HCT116 (cell line): ENCODE measurements around the gene FAM32A. TPM values are rescaled to one million over a fixed set of nuclear protein-coding genes. Genes with fewer than 3 reads are reported as not detected.

Experiments used
- ATAC-seq: fragments of 200-7000 bp; cut with Tn5 transposase; 2 replicates; pipeline ENCODE4 v1.9.1; 2020; ENCODE audit warnings: mild to moderate bottlenecking, moderate library complexity
- BruUV-seq: library from RNA; stranded (reverse); fragments of 400-500 nt; replicated peaks from 2 replicates; lab custom pipeline; 2021; lab: Mats Ljungman, UMichigan
- CTCF ChIA-PET: fragments of 300-600 bp; sonication (Branson Sonifier 250); formaldehyde crosslinking; loops from one replicate; lab custom pipeline; 2021; ENCODE audit warnings: antibody characterized with exemption; lab: Charles Lee
- POLR2A ChIA-PET: fragments of 300-600, 350-600 bp; sonication (Branson Sonifier 250); formaldehyde crosslinking; loops from one replicate; lab custom pipeline; 2021; ENCODE audit warnings: antibody characterized with exemption; lab: Charles Lee
- RAD21 ChIA-PET, 2 experiments: fragments of 300-600 bp; sonication (Branson Sonifier 250); formaldehyde crosslinking; loops; one replicate each; lab custom pipeline; 2023; ENCODE audit warnings: low total read pairs in 2 of 2; ENCODE audit not compliant: uncharacterized antibody in 2 of 2, unreplicated experiment in 2 of 2, low non-redundant PET in 1 of 2; lab: Charles Lee
- DNase-seq: peaks from one replicate; pipeline ENCODE4 v3.0.0-alpha.2; 2010; ENCODE audit warnings: low read depth, low spot score
- H2AFZ ChIP-seq: fragments of 200-600 bp; shearing (Covaris generic), sonication (generic); 2 replicates; pipeline ENCODE4 v1.6.1; 2017; ENCODE audit warnings: low read depth, mixed run types, mixed read lengths, antibody characterized with exemption, low read length; ENCODE audit not compliant: poor library complexity, severe bottlenecking
- H3K27ac ChIP-seq: 2 replicates; pipeline ENCODE4 v1.5.1; 2012; ENCODE audit warnings: low read depth, low read length
- H3K27me3 ChIP-seq: fragments of 200-600 bp; sonication (generic); 2 replicates; pipeline ENCODE4 v1.6.1; 2016; ENCODE audit warnings: mixed run types, low read length, mixed read lengths; ENCODE audit not compliant: insufficient read depth
- H3K36me3 ChIP-seq, 2 experiments: fragments of 200-500 bp in 1 of 2; fragments of 200-600 bp in 1 of 2; sonication (Bioruptor generic) in 1 of 2; sonication (generic) in 1 of 2; 2 replicates each; pipeline versions ENCODE4 v1.5.1 to v1.6.1; 2014 to 2016; ENCODE audit warnings: low read length in 2 of 2, inconsistent platforms in 1 of 2, mixed read lengths in 1 of 2, mixed run types in 1 of 2; ENCODE audit not compliant: insufficient read depth in 2 of 2, control insufficient read depth in 1 of 2
- H3K4me1 ChIP-seq, 2 experiments: fragments of 200-600 bp in 1 of 2; sonication (generic) in 1 of 2; 2 replicates each; pipeline versions ENCODE4 v1.5.1 to v1.6.1; 2012 to 2017; ENCODE audit warnings: low read length in 2 of 2, inconsistent platforms in 1 of 2, mild to moderate bottlenecking in 1 of 2, mixed read lengths in 1 of 2, mixed run types in 1 of 2, moderate library complexity in 1 of 2; ENCODE audit not compliant: insufficient read depth in 2 of 2, control insufficient read depth in 1 of 2
- H3K4me2 ChIP-seq: fragments of 200-600 bp; sonication (generic); 2 replicates; pipeline ENCODE4 v1.6.1; 2017; ENCODE audit warnings: mixed run types, low read length, mixed read lengths
- H3K4me3 ChIP-seq, 2 experiments: fragments of 200-600 bp in 1 of 2; sonication (generic) in 1 of 2; replicated peaks in 1 of 2; 2 replicates each; pipeline ENCODE4 v1.5.1; 2011 to 2016; ENCODE audit warnings: low read length in 2 of 2, control low read depth in 1 of 2, low read depth in 1 of 2, mild to moderate bottlenecking in 1 of 2, mixed read lengths in 1 of 2, mixed run types in 1 of 2
- H3K79me2 ChIP-seq: fragments of 200-600 bp; sonication (generic); 2 replicates; pipeline ENCODE4 v1.6.1; 2017; ENCODE audit warnings: mild to moderate bottlenecking, mixed run types, low read length, moderate library complexity, mixed read lengths; ENCODE audit not compliant: insufficient read depth
- H3K9ac ChIP-seq: fragments of 200-600 bp; sonication (generic); 2 replicates; pipeline ENCODE4 v1.6.1; 2016; ENCODE audit warnings: low read length, mixed read lengths
- H3K9me2 ChIP-seq: fragments of 200-600 bp; sonication (generic), shearing (Covaris generic); 2 replicates; pipeline ENCODE4 v1.6.1; 2017; ENCODE audit warnings: mixed run types, mild to moderate bottlenecking, moderate library complexity; ENCODE audit not compliant: insufficient read depth
- H3K9me3 ChIP-seq, 2 experiments: fragments of 200-500 bp in 1 of 2; fragments of 200-600 bp in 1 of 2; sonication (Bioruptor generic) in 1 of 2; sonication (generic) in 1 of 2; 2 replicates each; pipeline ENCODE4 v1.6.1; 2014 to 2017; ENCODE audit warnings: low read length in 2 of 2, mixed read lengths in 2 of 2, inconsistent platforms in 1 of 2, low read depth in 1 of 2, mild to moderate bottlenecking in 1 of 2, mixed run types in 1 of 2, moderate library complexity in 1 of 2; ENCODE audit not compliant: control insufficient read depth in 1 of 2, insufficient read depth in 1 of 2
- H4K20me1 ChIP-seq: fragments of 200-600 bp; sonication (generic), shearing (Covaris generic); 2 replicates; pipeline ENCODE4 v1.6.1; 2017; ENCODE audit warnings: mixed run types, mild to moderate bottlenecking, moderate library complexity; ENCODE audit not compliant: insufficient read depth
- CEBPB ChIP-seq: IDR thresholded peaks from 2 replicates; pipeline ENCODE4 v1.6.1; 2012; ENCODE audit warnings: low read depth
- EGR1 ChIP-seq: IDR thresholded peaks from 2 replicates; pipeline ENCODE4 v1.6.1; 2012; ENCODE audit warnings: low read depth
- EZH2 ChIP-seq: fragments of 200-600 bp; sonication (generic); IDR thresholded peaks from 2 replicates; pipeline ENCODE4 v1.6.1; 2017; ENCODE audit warnings: antibody characterized with exemption, mixed run types
- FOSL1 ChIP-seq: IDR thresholded peaks from 2 replicates; pipeline ENCODE4 v1.6.1; 2012; ENCODE audit warnings: low read depth
- JUND ChIP-seq: IDR thresholded peaks from 2 replicates; pipeline ENCODE4 v1.6.1; 2012
- POLR2A ChIP-seq: IDR thresholded peaks from 2 replicates; pipeline ENCODE4 v1.7.0; 2011; ENCODE audit warnings: borderline replicate concordance; ENCODE audit not compliant: insufficient read depth, insufficient read length; ENCODE audit errors: extremely low read depth
- RAD21 ChIP-seq: IDR thresholded peaks from 2 replicates; pipeline ENCODE4 v1.6.1; 2012; ENCODE audit warnings: low read depth, mild to moderate bottlenecking
- SP1 ChIP-seq: IDR thresholded peaks from 2 replicates; pipeline ENCODE4 v1.6.1; 2012; ENCODE audit warnings: low read depth
- YY1 ChIP-seq: IDR thresholded peaks from 2 replicates; pipeline ENCODE4 v1.6.1; 2011; ENCODE audit warnings: low read length, low read depth, moderate library complexity, mild to moderate bottlenecking; ENCODE audit not compliant: insufficient replicate concordance; ENCODE audit errors: extremely low read depth
- ZNF274 ChIP-seq: fragments of 200-500 bp; sonication (Bioruptor generic); IDR thresholded peaks from 2 replicates; pipeline ENCODE4 v1.6.1; 2014; ENCODE audit warnings: mild to moderate bottlenecking, low read depth, low read length, inconsistent platforms
- intact Hi-C: fragments of 100-400 bp; cut with micrococcal nuclease; formaldehyde crosslinking; loops from 2 replicates; pipeline ENCODE4 v1.10.0; 2022
- total RNA-seq: library from RNA; stranded (reverse); gene quantifications from one replicate; pipeline ENCODE4 v1.2.1, GENCODE V29; 2021; ENCODE audit not compliant: unreplicated experiment
- TF ChIP-seq, protein P1 (sequence below): IDR thresholded peaks from 2 replicates; pipeline ENCODE4 v1.6.1; 2011; ENCODE audit warnings: mild to moderate bottlenecking, low read length, moderate library complexity; ENCODE audit not compliant: insufficient replicate concordance; ENCODE audit errors: extremely low read depth

FAM32A gene
- total RNA-seq, 1 experiment from 2014 or later: 61.3 TPM

DNA sequence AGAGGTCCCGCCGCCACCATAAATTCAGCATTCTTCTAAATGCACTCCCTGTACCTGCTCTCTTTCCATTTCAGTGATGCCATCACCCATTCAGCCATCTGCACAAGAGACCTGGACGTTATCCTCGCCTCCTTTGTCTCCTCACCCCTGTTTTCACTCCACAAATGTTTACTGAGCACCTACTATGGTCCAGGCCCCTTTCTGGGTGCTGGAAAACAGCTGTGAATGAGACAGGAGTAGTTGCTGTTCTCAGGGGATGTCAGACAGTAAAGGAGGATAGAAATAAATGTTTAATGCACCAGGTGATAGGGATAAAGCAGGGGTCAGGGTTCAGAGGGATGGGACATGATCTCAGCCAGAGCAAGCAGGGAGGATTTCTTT lies 15.8 kb downstream of the FAM32A start:
- H3K36me3 ChIP-seq: peaks cover 3 to 6% of the 10 kb centered on the region in 2 experiments; a peak in 2 of 4 replicates
- DNase-seq (no peak), ATAC-seq (no peak)
- H3K4me2 ChIP-seq: no peak overlapping the region
- POLR2A ChIA-PET: no interaction called here
- H3K27ac ChIP-seq: no peak overlapping the region
- no peak overlapping the region for H3K4me3 ChIP-seq
- TF ChIP-seq FOSL1: no peak
- no peak for TF ChIP-seq SP1
- TF ChIP-seq, protein P1, sequence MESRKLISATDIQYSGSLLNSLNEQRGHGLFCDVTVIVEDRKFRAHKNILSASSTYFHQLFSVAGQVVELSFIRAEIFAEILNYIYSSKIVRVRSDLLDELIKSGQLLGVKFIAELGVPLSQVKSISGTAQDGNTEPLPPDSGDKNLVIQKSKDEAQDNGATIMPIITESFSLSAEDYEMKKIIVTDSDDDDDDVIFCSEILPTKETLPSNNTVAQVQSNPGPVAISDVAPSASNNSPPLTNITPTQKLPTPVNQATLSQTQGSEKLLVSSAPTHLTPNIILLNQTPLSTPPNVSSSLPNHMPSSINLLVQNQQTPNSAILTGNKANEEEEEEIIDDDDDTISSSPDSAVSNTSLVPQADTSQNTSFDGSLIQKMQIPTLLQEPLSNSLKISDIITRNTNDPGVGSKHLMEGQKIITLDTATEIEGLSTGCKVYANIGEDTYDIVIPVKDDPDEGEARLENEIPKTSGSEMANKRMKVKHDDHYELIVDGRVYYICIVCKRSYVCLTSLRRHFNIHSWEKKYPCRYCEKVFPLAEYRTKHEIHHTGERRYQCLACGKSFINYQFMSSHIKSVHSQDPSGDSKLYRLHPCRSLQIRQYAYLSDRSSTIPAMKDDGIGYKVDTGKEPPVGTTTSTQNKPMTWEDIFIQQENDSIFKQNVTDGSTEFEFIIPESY: no peak
- no peak for TF ChIP-seq POLR2A
- no peak for TF ChIP-seq ZNF274
- no peak for TF ChIP-seq JUND
- RAD21 ChIA-PET: no interaction called here
- H2AFZ ChIP-seq: no peak overlapping the region
- H3K9me2 ChIP-seq: no peaks in the 10 kb centered on the region
- BruUV-seq: no TSS peak
- H3K79me2 ChIP-seq: peaks cover 39% of the 10 kb centered on the region
- intact Hi-C loops: no loop called here
- H3K9me3 ChIP-seq: no peaks in the 10 kb centered on the region
- peaks cover 12 to 26% of the 10 kb centered on the region in 2 experiments for H3K4me1 ChIP-seq
- H3K9ac ChIP-seq: no peak overlapping the region
- no peaks in the 10 kb centered on the region for H3K27me3 ChIP-seq
- CTCF ChIA-PET: no interaction called here
- no peaks in the 10 kb centered on the region for H4K20me1 ChIP-seq

DNA sequence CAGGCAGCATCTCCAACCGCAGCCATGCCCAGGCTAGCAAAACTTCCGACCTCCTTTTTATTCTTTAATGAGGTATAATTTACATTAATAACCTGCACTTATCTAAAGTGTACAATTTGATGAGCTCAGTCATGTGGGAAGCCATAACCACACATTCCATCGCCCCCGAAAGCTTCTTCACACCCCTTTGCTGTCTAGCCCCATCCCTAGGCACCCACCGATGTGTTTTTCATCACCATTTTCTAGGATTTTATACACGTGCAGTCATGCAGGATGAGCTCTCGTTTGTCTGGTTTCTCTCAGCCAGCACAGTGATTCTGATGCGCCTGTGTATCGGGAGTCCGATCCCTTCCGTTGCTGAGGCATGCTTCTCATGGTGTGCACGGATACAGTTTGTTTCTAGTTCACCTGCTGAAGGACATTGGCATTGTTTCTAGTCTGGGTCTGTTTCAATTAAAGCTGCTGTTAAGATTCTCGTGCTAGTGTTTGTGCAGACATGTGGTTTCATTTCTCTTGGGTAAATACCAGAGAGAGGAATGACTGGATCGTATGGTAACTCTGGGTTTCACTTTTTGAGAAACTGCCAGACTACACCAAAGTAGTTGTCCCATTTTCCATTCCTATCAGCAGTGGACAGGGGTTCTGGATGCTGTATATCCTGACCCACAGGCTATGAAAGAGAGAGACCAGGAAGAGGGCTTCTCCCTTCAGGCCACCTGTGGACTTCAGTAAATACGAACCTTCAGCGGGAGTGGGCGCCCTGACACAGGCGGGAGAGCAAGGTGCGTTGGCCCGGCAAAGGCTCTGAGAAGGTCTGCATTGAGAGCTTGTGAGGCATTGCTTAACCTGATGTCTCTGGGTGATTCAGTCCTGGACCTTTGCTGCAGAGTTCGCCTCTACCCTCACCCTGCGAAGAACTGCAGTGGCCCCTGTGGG lies 17.4 kb downstream of the FAM32A start:
- Histone ChIP-seq H3K9me2 (no peaks in the 10 kb centered on the region), H3K36me3 (peaks cover 3 to 7% of the 10 kb centered on the region in 2 experiments; a peak in 2 of 4 replicates), H3K4me3 (no peak overlapping the region), H3K9ac (no peak overlapping the region), H3K4me1 (peaks cover 6 to 11% of the 10 kb centered on the region in 2 experiments; a peak in 3 of 4 replicates), H3K9me3 (no peaks in the 10 kb centered on the region), H3K27me3 (no peaks in the 10 kb centered on the region), H3K79me2 (peaks cover 39% of the 10 kb centered on the region), H2AFZ (no peak overlapping the region), H3K4me2 (no peak overlapping the region), H4K20me1 (no peaks in the 10 kb centered on the region), H3K27ac (no peak overlapping the region)
- ChIA-PET RAD21 (no interaction called here), POLR2A (no interaction called here), CTCF (no interaction called here)
- TF ChIP-seq RAD21: no peak
- no peak for TF ChIP-seq POLR2A
- TF ChIP-seq EZH2: no peak
- TF ChIP-seq CEBPB: no peak
- no peak for TF ChIP-seq EGR1
- TF ChIP-seq YY1: no peak
- intact Hi-C loops: no loop called here
- no TSS peak for BruUV-seq
- ATAC-seq (no peak), DNase-seq (no peak)
